HG03135 (cell line): ENCODE results near the gene EXT2.

ENCODE experiments used
- ATAC-seq: cut with Tn5 transposase; IDR thresholded peaks from one replicate; pipeline ENCODE4 v1.9.1; 2021; ENCODE audit warnings: mild to moderate bottlenecking, moderate library complexity; ENCODE audit not compliant: unreplicated experiment

Gene EXT2

GRCh38 chr11:44228379-44228778 is 132.9 kb downstream of the EXT2 start:
- ATAC-seq: no peak

- ATAC-seq: no peak
Measured at GRCh38 chr11:44229098-44229497, 133.6 kb downstream of the EXT2 start.

- ATAC-seq: no peak
Measured at GRCh38 chr11:44229624-44230023, 134.1 kb downstream of the EXT2 start.

- ATAC-seq: no peak
Measured at GRCh38 chr11:44235765-44236201, 140.3 kb downstream of the EXT2 start.

- ATAC-seq: no peak
Measured at GRCh38 chr11:44236296-44236695, 140.8 kb downstream of the EXT2 start.

GRCh38 chr11:44237156-44237555 is 141.7 kb downstream of the EXT2 start:
- ATAC-seq: no peak

GRCh38 chr11:44241851-44242250 is 146.4 kb downstream of the EXT2 start:
- no peak for ATAC-seq

GRCh38 chr11:44243086-44243485 is 147.6 kb downstream of the EXT2 start:
- no peak for ATAC-seq

- no peak for ATAC-seq
Measured at GRCh38 chr11:44243595-44244343, 148.3 kb downstream of the EXT2 start.

GRCh38 chr11:44244639-44245310 is 149.3 kb downstream of the EXT2 start:
- ATAC-seq: no peak

GRCh38 chr11:44246726-44247125 is 151.2 kb downstream of the EXT2 start:
- no peak for ATAC-seq

GRCh38 chr11:44247508-44247907 is 152.0 kb downstream of the EXT2 start:
- ATAC-seq: no peak

GRCh38 chr11:44248109-44248508 is 152.6 kb downstream of the EXT2 start:
- ATAC-seq: no peak

- ATAC-seq: no peak
Measured at GRCh38 chr11:44250421-44250820, 154.9 kb downstream of the EXT2 start.

GRCh38 chr11:44252999-44253602 is 157.6 kb downstream of the EXT2 start:
- no peak for ATAC-seq

GRCh38 chr11:44255406-44256071 is 160.1 kb downstream of the EXT2 start:
- no peak for ATAC-seq

GRCh38 chr11:44256673-44257291 is 161.3 kb downstream of the EXT2 start:
- no peak for ATAC-seq

- no peak for ATAC-seq
Measured at GRCh38 chr11:44257338-44258189, 162.1 kb downstream of the EXT2 start.

- no peak for ATAC-seq
Measured at GRCh38 chr11:44258190-44258489, 162.7 kb downstream of the EXT2 start.

- ATAC-seq: no peak
Measured at GRCh38 chr11:44258839-44259420, 163.5 kb downstream of the EXT2 start.
